CD1c-positive myeloid dendritic cell (primary cell): ENCODE data around the gene PTRHD1.
A peak's percentile ranks its signal among the peaks of the same experiment; 100 is the strongest.
"Not testable (repeated sequence)": the region's sequence is repeated elsewhere in the genome, so short reads cannot be mapped to it uniquely, and the experiment has no call there.

ENCODE experiments used
- DNase-seq: peaks from one replicate; pipeline ENCODE4 v3.0.0-alpha.2; 2016; ENCODE audit errors: extremely low spot score

PTRHD1 gene

DNA sequence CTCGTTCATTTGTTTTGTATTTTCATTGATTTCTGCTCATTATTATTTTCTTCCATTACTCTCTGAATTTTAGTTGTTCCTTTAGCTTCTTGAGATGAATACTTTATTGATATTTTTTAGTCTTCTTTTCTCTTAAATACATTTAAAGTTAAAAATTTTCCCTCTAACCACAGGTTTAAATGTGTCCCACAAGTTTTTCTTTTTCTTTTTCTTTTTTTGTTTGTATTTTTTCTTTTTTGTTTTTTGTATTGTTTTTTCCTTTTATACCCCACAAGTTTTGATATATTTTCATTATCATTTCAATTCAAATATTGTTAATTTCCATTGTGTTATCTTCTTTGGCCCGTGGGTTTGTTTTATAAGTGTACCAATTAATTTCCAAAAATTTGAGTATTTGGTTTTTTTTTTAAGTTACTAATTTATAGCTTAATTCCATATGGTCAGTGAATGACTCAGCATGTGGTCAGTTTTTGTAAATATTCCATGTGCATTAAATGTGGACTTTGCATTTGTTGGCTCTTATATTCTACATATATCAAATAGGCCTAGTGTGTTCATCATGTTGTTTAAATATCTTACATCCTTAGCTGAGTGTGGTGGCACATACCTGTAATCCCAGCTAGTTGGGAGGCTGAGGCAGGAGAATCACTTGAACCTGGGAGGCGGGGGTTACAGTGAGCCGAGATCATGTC is 16.3 kb upstream of the PTRHD1 start:
- DNase-seq = no peak

- no peak for DNase-seq
Measured at GRCh38 chr2:24806661-24807036, 13.5 kb upstream of the PTRHD1 start.

GRCh38 chr2:24805811-24806660 is 12.8 kb upstream of the PTRHD1 start:
- not testable (repeated sequence) for DNase-seq

DNA sequence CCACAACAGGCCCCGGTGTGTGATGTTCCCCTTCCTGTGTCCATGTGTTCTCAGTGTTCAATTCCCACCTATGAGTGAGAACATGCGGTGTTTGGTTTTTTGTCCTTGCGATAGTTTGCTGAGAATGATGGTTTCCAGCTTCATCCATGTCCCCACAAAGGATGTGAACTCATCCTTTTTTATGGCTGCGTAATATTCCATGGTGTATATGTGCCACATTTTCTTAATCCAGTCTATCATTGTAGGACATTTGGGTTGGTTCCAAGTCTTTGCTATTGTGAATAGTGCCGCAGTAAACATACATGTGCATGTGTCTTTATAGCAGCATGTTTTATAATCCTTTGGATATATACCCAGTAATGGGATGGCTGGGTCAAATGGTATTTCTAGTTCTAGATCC is 7.3 kb upstream of the PTRHD1 start:
- DNase-seq = not testable (repeated sequence)

GRCh38 chr2:24797644-24798043 is 4.5 kb upstream of the PTRHD1 start:
- no peak for DNase-seq

DNA sequence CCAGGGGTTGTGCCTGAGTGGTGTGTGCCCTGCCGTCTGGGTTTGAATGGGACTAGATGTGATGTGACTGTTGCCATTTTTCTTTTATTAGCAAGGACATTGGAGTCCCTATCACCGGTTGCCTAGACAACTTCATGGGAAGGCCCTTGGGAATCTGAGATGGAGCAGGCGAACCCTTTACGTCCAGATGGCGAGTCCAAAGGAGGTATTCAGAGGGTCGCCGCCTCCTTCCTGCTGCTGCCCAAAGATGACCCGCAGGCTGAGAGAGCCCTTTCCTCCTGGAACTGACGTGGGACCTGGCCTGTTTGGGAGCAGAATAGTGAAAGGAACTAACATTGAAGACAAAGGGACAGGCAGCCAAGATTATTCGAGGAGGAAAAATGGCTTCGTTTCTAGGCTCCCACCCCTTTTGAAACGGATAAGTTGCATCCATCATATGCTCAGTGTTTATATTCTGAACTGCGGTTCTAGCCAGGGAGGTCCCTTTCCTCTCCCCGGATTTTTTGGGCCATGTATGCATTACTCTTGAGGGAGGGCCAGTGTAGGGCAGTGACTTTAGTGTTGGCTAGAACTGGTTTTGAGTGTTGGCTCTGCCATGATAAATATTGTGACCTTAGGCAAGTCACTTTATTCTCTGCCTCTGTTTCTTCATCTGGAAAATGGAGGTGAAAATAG is 707 bp upstream of the PTRHD1 start:
- no peak for DNase-seq

GRCh38 chr2:24792542-24792873 is 683 bp downstream of the PTRHD1 start:
- no peak for DNase-seq

DNA sequence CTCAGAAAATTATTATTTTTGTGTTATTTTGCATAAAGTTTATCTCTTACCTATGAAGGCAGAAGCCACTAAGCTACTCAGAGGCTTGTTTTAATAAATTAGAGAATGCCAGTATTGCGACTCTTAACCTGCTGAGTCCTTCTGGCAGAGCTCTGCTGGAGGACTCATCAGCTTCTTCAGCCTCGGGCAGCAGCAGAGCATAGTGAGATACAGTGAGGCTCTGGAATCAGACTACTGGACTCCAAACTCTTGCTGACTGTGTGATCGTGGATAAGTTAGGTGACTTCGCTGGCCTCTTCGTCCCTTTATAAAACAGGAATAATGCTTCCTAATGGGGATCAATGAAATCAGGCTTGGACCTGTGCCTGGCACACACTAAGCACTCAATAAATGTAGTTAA is 1.7 kb downstream of the PTRHD1 start:
- DNase-seq = no peak

DNA sequence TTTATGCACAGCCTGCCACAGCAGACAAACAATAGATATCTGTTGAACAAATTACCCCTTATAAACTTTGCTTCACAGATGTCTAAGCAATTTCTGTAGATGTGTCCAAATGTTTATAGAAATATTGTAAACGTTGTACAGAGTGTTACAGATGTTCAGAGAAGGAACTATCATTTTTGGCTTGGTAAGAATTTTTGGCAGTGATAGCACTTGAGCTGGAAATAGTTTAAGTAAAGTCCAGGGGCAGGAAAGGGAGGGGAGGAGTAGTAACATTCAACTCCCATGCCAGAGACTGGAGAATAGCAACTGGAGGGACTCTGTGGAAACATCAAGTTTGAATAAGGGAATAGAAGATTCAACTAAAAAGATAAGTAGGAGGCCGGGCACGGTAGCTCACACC is 4.4 kb downstream of the PTRHD1 start:
- DNase-seq = no peak

- no peak for DNase-seq
Measured at GRCh38 chr2:24787532-24787931, 5.7 kb downstream of the PTRHD1 start.

GRCh38 chr2:24785671-24786321 is 7.4 kb downstream of the PTRHD1 start:
- peak; percentile 52 for DNase-seq

DNA sequence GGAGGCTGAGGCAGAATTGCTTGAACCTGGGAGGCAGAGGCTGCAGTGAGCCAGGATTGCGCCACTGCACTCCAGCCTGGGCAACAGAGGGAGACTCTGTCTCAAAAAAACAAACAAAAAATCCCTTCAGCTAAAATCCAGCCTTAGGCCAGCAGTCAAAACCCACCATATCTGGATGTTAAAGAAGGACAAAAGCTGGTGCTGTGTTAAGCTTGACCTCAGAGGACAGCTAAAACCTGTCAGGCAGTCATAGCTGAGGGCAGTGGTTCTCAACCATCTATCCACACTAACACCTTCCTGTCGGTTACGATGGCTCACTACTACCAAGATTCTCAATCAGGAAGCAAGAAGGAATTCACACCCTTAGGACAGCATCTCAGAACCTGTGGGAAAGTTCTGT is 9.6 kb downstream of the PTRHD1 start:
- no peak for DNase-seq

DNA sequence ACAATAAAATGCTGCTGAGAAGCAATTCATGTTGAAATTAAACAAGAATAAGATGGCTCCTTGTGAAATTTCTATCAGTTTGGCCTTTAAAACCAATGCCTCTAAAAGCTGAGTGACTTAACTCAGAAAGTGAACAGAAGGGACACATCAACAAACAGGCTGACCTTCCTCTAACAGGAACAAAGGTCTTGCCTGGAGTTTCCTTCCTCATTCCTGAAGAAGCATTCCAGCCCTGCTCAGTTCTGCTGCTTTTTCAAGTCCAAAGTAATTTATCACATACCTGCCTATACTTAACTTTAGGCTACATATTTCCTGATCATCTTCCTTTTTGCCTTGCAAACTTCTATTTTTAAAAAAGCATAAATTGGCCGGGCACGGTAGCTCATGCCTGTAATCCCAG is 14.1 kb downstream of the PTRHD1 start:
- peak; percentile 25 for DNase-seq

DNA sequence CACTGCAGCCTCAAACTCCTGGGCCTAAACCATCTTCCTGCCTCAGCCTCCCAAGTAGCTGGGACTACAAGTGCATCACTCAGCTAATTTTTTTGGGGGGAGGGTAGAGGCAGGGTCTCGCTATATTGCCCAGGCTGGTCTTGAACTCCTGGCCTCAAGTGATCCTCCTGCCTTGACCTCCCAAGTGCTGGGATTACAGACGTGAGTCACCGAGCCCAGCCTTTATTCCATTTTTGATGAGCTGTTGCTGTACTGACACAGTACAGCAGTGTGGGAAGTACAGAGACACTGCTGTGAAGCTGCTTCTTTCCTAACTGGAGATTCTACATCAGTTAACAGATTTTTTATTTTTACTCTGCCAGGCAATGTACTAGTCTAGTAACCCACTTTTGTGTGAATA is 18.8 kb downstream of the PTRHD1 start:
- no peak for DNase-seq

DNA sequence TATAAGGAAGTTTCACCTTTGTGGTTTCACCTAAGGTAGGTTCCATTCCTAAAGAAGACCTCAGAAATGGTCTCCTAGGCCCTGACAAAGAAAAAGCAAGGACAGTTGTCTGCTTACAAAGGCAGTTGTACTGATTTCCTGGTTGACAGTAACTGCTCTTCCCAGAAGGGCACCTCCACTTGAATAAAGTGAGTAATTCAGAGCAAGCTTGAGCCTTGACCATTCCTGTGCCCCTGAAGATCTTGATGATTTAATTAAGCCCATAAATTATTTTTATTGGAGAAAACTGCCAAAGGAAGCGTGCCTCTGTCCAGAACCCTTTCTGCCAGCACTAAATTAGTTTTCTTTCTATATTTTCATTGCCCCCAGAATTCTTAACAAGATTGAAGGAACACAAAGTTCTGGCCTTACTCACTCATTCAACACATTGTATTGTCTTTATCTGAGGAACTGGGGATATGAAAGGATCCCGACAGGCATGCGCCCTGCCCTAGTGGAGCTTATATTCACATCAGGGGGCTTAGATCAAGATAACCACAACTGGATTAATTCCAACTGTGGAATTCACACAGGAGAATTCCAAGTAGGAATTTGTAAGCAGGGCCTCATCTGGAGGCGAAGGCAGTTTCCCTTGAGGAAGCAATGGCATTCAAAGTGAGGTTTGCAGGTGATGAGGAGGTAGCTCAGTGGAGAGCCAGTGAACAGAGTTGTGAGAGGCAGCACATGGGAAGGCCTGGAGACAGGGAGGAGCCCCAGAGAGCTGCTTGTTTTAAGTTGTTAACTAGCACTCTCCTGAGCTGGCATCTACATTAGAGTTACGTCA is 21.2 kb downstream of the PTRHD1 start:
- no peak for DNase-seq

- DNase-seq = no peak
Measured at GRCh38 chr2:24771061-24771460, 22.1 kb downstream of the PTRHD1 start.

DNA sequence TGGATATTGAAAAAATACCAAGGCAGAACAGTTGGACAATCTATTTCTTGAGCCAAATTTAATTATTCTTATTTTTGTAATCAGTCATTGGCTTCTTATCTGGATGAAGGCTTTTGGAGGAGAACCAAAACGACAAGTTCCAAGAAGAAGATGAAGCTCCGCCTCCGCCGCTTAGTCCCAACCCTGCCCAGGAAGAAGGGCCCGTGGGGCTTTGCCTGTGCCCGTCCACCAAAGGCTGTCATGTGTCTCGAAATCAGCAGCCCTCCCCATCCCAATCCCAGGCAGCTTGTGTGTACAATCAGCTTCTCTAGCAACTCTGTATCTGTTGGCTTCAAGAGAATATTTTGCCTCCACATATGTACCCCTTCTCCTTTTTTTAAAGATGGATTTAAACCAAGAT is 24.6 kb downstream of the PTRHD1 start:
- DNase-seq = no peak

- no peak for DNase-seq
Measured at GRCh38 chr2:24768013-24768412, 25.2 kb downstream of the PTRHD1 start.

DNA sequence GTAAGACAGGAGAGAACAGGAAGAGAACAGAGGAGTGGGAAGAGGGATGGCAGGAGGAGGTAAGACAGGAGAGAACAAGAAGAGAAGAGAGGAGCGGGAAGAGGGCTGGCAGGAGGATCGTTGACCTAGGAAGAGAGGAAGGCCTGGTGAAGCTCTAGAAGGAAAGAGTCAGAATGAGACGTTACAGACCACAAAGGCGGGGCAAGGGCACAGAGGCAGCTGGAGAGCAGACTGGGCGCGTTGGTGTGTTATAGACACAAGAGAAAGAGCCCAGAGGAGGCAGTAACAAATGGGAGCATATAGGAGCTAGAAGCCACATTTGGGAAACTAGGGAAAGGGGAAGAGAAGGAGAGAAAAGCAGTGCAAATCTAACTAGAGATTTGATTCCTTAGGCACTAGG is 26.6 kb downstream of the PTRHD1 start:
- no peak for DNase-seq

DNA sequence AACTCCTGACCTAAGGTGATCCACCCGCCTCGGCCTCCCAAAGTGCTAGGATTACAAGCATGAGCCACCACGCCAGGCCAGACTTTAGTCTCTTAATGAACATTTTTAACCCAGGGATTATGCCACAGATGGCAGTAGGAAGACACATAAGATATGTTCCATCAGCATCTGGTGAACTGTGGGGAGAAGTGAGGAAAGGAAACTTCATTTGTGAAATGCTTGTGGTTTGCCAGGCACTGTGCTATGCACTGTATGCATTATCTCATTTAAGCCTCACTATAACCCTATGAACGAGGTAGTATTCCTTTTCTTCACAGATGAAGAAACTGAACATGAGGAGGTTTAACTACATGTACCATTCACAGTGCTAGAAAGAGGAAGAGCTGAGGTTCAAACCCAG is 29.3 kb downstream of the PTRHD1 start:
- no peak for DNase-seq

GRCh38 chr2:24762518-24762917 is 30.7 kb downstream of the PTRHD1 start:
- DNase-seq = no peak

DNA sequence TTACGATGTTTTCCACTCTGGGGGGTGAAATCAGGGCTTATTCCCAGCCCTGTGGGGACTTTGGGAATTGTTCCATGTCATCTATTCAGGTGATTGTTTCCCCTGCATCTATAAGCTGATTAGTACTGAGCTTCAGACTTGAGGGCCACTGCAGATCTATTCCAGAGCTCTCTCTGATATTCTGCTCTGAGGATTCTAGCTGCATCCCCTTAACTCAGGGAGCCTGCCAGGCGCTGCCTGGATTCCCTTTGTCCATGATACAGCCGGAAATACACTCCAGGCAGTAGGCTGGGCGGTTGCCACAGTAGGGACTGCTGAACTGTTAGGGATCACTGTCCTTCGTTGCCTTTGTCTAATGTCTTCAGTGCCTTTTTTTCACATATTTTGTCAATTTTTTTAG is 31.3 kb downstream of the PTRHD1 start:
- no peak for DNase-seq
